Omental fat pad (tissue), 4 donors: ENCODE results near the gene RTL1. TPM values are rescaled to one million over a fixed set of nuclear protein-coding genes. Genes with fewer than 3 reads are reported as not detected.

ENCODE experiments used
- ATAC-seq: fragments of 150-250 bp; one replicate; pipeline ENCODE4 v1.9.1; 2016; ENCODE audit warnings: mild to moderate bottlenecking, moderate library complexity; ENCODE audit not compliant: low FRiP score
- DNase-seq: peaks from one replicate; pipeline ENCODE4 v3.0.0-alpha.2; 2019; ENCODE audit warnings: low spot score
- total RNA-seq, 4 donors: library from RNA; depleted of rRNA; stranded (reverse); fragments of >200 nt; gene quantifications; one replicate each; pipeline ENCODE4 v1.1.0, GENCODE V29; 2016
- TF ChIP-seq, protein P1 (sequence below), 3 donors: fragments of 450-650 bp; IDR thresholded peaks; one replicate each; pipeline ENCODE4 v1.5.1; 2016 to 2017; ENCODE audit warnings: antibody characterized with exemption in 3 of 3, mild to moderate bottlenecking in 3 of 3, moderate library complexity in 2 of 3

The RTL1 gene
- total RNA-seq, 4 donors from 2014 or later, result not detected

DNA sequence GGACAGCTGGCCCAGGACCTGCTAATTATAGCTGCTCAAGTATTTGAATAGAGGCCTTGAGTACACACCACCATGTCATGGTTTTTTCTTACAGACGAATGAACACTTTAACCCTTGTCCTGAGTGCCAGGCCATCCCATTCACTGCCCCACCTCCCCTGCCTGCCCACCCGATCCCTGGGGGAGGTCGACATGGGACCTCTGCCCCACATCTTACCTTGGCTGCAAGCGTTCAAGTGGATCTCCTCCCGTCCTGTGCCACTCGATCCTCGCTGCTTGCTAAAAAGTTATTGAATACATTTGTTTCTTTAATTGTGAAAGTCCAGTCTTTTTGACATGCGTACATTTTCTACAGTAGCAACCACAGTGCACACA is 10.3 kb downstream of the RTL1 start:
- TF ChIP-seq, protein P1, sequence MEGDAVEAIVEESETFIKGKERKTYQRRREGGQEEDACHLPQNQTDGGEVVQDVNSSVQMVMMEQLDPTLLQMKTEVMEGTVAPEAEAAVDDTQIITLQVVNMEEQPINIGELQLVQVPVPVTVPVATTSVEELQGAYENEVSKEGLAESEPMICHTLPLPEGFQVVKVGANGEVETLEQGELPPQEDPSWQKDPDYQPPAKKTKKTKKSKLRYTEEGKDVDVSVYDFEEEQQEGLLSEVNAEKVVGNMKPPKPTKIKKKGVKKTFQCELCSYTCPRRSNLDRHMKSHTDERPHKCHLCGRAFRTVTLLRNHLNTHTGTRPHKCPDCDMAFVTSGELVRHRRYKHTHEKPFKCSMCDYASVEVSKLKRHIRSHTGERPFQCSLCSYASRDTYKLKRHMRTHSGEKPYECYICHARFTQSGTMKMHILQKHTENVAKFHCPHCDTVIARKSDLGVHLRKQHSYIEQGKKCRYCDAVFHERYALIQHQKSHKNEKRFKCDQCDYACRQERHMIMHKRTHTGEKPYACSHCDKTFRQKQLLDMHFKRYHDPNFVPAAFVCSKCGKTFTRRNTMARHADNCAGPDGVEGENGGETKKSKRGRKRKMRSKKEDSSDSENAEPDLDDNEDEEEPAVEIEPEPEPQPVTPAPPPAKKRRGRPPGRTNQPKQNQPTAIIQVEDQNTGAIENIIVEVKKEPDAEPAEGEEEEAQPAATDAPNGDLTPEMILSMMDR (IDR thresholded peaks at IDR 0.05), result no peak
- DNase-seq (no peak), ATAC-seq (no peak)

DNA sequence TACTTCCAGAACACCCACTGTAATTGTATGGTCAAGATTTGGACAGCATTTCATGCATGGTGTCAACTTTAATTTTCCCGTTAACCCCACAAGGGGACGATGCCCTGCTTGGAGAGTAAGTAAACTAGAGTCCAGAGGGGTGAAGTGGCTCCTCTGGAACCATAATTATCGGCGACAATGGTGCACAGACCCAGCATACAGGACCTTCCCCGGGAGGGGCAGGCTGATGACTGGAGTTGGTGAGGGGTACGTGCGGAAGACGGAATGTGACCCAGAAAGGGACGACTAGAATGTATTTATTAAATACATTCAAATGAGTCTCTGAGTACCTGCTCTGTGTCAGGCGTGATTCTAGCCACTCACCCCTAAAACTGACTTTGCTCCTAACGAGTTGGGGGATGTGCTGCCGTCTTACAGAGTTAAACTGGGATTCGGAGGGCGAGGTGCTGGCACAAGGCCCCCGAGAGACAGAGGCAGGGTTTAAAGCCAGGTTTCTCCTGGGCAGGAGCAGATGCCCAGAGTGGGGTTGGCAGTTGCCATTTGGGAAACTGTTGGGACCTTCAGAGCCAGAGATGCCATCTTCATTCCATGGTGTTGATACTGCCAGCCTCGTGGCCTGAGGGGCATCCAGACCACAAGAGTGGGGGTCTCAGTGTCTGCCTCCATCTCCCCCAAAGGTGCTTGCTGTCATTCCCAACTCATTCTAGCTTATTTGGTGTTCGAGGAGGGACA is 10.9 kb downstream of the RTL1 start:
- no peak for DNase-seq
- ATAC-seq, result no peak

GRCh38 chr14:100891501-100892445 is 11.7 kb downstream of the RTL1 start:
- ATAC-seq (no peak), DNase-seq (peak; percentile 14)
- TF ChIP-seq, protein P1 (IDR thresholded peaks at IDR 0.05), result no peak

More for the DNA sequence above, 10.9 kb downstream of the RTL1 start:
- TF ChIP-seq, protein P1 (IDR thresholded peaks at IDR 0.05), result no peak

DNA sequence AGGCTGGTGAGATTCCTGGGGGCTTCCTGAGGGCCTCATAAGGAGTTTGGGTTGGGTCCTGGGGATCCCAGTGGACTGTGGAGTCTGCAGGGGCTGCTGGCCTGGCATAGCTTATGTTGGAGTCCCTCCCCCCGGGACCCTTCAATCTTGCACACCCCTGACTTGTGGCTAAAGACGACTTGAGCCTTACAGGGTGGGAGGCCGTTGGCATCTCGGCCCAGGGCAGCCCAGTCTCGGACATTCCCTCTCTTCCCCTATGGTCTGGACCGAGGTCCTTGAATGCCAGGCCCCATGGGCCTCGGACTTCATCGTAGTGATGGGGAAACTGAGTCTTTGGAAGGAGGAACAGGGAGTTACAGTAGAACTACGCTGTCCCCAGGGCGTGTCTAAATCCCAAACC is 12.5 kb downstream of the RTL1 start:
- DNase-seq (peak; percentile 2), ATAC-seq (no peak)
- TF ChIP-seq, protein P1 (IDR thresholded peaks at IDR 0.05), result no peak

- TF ChIP-seq, protein P1 (IDR thresholded peaks at IDR 0.05), result no peak
- peak; percentile 15 for DNase-seq
- no peak for ATAC-seq
These were observed 13.3 kb downstream of the RTL1 start for GRCh38 chr14:100890061-100890850.

DNA sequence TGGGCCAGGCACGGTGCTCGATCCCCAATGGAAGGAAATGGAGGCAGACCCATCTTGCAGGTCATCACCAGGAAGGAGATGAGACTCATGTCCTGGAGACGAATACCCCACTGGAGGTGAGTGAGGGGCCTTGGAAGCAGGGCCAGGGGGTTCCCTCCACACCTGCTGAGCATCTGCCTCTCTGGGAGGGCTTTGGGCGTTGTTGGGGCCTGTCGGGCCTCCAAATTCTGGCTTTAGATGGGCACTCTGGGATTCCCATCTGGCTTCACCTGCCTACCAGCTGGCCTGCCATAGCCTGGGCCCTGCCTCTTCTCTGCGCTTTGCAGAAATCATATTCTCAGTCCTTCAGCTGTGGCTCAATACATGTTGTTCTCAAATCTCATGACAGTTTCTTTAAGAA is 13.9 kb downstream of the RTL1 start:
- DNase-seq, result peak; percentile 6
- no peak for ATAC-seq
- TF ChIP-seq, protein P1 (IDR thresholded peaks at IDR 0.05), result no peak
